ENCODE measurements around the gene CDH4.

Gene CDH4

GRCh38 chr20:61561111-61561830 is 309.2 kb downstream of the CDH4 start:
- DNase-seq (ENCODE audit: low spot score): no peak

GRCh38 chr20:61562491-61562890 is 310.4 kb downstream of the CDH4 start:
- DNase-seq (ENCODE audit: low spot score): no peak

GRCh38 chr20:61562897-61563504 is 310.9 kb downstream of the CDH4 start:
- DNase-seq (ENCODE audit: low spot score): no peak

- no peak for DNase-seq (ENCODE audit: low spot score)
Observed at GRCh38 chr20:61564628-61565027, 312.6 kb downstream of the CDH4 start.

- DNase-seq (ENCODE audit: low spot score): no peak
Observed at GRCh38 chr20:61565791-61566190, 313.7 kb downstream of the CDH4 start.

- no peak for DNase-seq (ENCODE audit: low spot score)
Observed at GRCh38 chr20:61566691-61567090, 314.6 kb downstream of the CDH4 start.

- DNase-seq (ENCODE audit: low spot score): no peak
Observed at GRCh38 chr20:61567204-61567603, 315.1 kb downstream of the CDH4 start.

GRCh38 chr20:61569825-61570224 is 317.8 kb downstream of the CDH4 start:
- no peak for DNase-seq (ENCODE audit: low spot score)

- DNase-seq (ENCODE audit: low spot score): no peak
Observed at GRCh38 chr20:61570646-61571195, 318.7 kb downstream of the CDH4 start.

- DNase-seq (ENCODE audit: low spot score): no peak
Observed at GRCh38 chr20:61571221-61571620, 319.2 kb downstream of the CDH4 start.

- no peak for DNase-seq (ENCODE audit: low spot score)
Observed at GRCh38 chr20:61571916-61572711, 320.1 kb downstream of the CDH4 start.

GRCh38 chr20:61572789-61573188 is 320.7 kb downstream of the CDH4 start:
- DNase-seq (ENCODE audit: low spot score): no peak

- no peak for DNase-seq (ENCODE audit: low spot score)
Observed at GRCh38 chr20:61573415-61574305, 321.6 kb downstream of the CDH4 start.

GRCh38 chr20:61575151-61575937 is 323.3 kb downstream of the CDH4 start:
- no peak for DNase-seq (ENCODE audit: low spot score)

GRCh38 chr20:61576372-61576771 is 324.3 kb downstream of the CDH4 start:
- DNase-seq (ENCODE audit: low spot score): no peak

GRCh38 chr20:61577065-61577464 is 325.0 kb downstream of the CDH4 start:
- DNase-seq (ENCODE audit: low spot score): no peak

- no peak for DNase-seq (ENCODE audit: low spot score)
Observed at GRCh38 chr20:61579908-61580307, 327.8 kb downstream of the CDH4 start.

- DNase-seq (ENCODE audit: low spot score): no peak
Observed at GRCh38 chr20:61580958-61581824, 329.1 kb downstream of the CDH4 start.

- DNase-seq (ENCODE audit: low spot score): no peak
Observed at GRCh38 chr20:61581825-61582188, 329.7 kb downstream of the CDH4 start.
